ENCODE data around the gene LCN12.
A peak's percentile ranks its signal among the peaks of the same experiment; 100 is the strongest.

Gene LCN12

GRCh38 chr9:136974817-136975535 lies 22.9 kb downstream of the LCN12 start:
- DNase-seq, result no peak

- DNase-seq, result no peak
These were observed 23.6 kb downstream of the LCN12 start for GRCh38 chr9:136975644-136976043.

GRCh38 chr9:136977223-136977622 lies 25.1 kb downstream of the LCN12 start, which contains the start of gene PTGDS:
TSS of gene PTGDS (plus strand) at chr9:136977504. CDS start at chr9:136977579, 75 bp downstream.
- DNase-seq, result no peak

- DNase-seq, result no peak
These were observed 25.6 kb downstream of the LCN12 start for GRCh38 chr9:136977649-136978072.

- DNase-seq, result peak; percentile 63
These were observed 26.2 kb downstream of the LCN12 start for GRCh38 chr9:136978073-136978864.

- DNase-seq, result no peak
These were observed 26.9 kb downstream of the LCN12 start for GRCh38 chr9:136978865-136979544.

- no peak for DNase-seq
These were observed 27.9 kb downstream of the LCN12 start for GRCh38 chr9:136979769-136980587.

- no peak for DNase-seq
These were observed 28.8 kb downstream of the LCN12 start for GRCh38 chr9:136980669-136981478.

- DNase-seq, result no peak
These were observed 29.6 kb downstream of the LCN12 start for GRCh38 chr9:136981588-136982231.

- no peak for DNase-seq
These were observed 30.4 kb downstream of the LCN12 start, which contains the start of gene LCNL1 for GRCh38 chr9:136982232-136983051. TSS of gene LCNL1 (plus strand) at chr9:136982993. CDS start at chr9:136983587, 594 bp downstream.

GRCh38 chr9:136983167-136983566 lies 31.1 kb downstream of the LCN12 start:
- no peak for DNase-seq

- no peak for DNase-seq
These were observed 31.7 kb downstream of the LCN12 start for GRCh38 chr9:136983656-136984314.

- no peak for DNase-seq
These were observed 32.5 kb downstream of the LCN12 start for GRCh38 chr9:136984464-136985026.

GRCh38 chr9:136985027-136985602 lies 33.0 kb downstream of the LCN12 start:
- no peak for DNase-seq

- DNase-seq, result no peak
These were observed 33.8 kb downstream of the LCN12 start for GRCh38 chr9:136985853-136986252.

- DNase-seq, result no peak
These were observed 36.8 kb downstream of the LCN12 start for GRCh38 chr9:136988872-136989271.

- peak; percentile 92 for DNase-seq
These were observed 38.3 kb downstream of the LCN12 start for GRCh38 chr9:136990242-136990911.

Data from NCI-H146 (cell line).